Stimulated activated CD8-positive, alpha-beta memory T cell treated with anti-CD3 and anti-CD28 coated beads, Interleukin-4, amount 100 ng/mL, for 1 hour (primary cell): ENCODE results near the gene DDX49.

Source experiments
- DNase-seq, 2 donors: peaks; one replicate each; pipeline ENCODE4 v3.0.0-alpha.2; 2020; ENCODE audit warnings: low read depth in 2 of 2, low spot score in 1 of 2

Gene DDX49

GRCh38 chr19:18919086-18919899, at the start of gene DDX49, which contains the start of gene COPE:
DDX49 (plus strand) TSS chr19:18919715; CDS start chr19:18919742, 27 bp downstream.
COPE (minus strand) TSS chr19:18919387; CDS start chr19:18919348, 39 bp downstream.
- peak; percentile 96 to 98 for DNase-seq

GRCh38 chr19:18869781-18870530, 49.6 kb upstream of the DDX49 start:
- no peak for DNase-seq

- no peak for DNase-seq
Observed at GRCh38 chr19:18870531-18871172, 48.9 kb upstream of the DDX49 start.

GRCh38 chr19:18871543-18871942, 48.0 kb upstream of the DDX49 start:
- DNase-seq: no peak

- DNase-seq: no peak
Observed at GRCh38 chr19:18875726-18876125, 43.8 kb upstream of the DDX49 start.

- no peak for DNase-seq
Observed at GRCh38 chr19:18876865-18877264, 42.6 kb upstream of the DDX49 start.

- no peak for DNase-seq
Observed at GRCh38 chr19:18878058-18878797, 41.3 kb upstream of the DDX49 start.

GRCh38 chr19:18878858-18879578, 40.5 kb upstream of the DDX49 start:
- DNase-seq: no peak

GRCh38 chr19:18879579-18880373, 39.7 kb upstream of the DDX49 start:
- no peak for DNase-seq

- DNase-seq: no peak
Observed at GRCh38 chr19:18881491-18881890, 38.0 kb upstream of the DDX49 start.

- DNase-seq: no peak
Observed at GRCh38 chr19:18883526-18884304, 35.8 kb upstream of the DDX49 start.

GRCh38 chr19:18886972-18887371, 32.5 kb upstream of the DDX49 start:
- DNase-seq: no peak

GRCh38 chr19:18889949-18890745, 29.4 kb upstream of the DDX49 start:
- no peak for DNase-seq

GRCh38 chr19:18893587-18894253, 25.8 kb upstream of the DDX49 start:
- no peak for DNase-seq

- DNase-seq: no peak
Observed at GRCh38 chr19:18894254-18895037, 25.1 kb upstream of the DDX49 start.

GRCh38 chr19:18895038-18895823, 24.3 kb upstream of the DDX49 start:
- DNase-seq: no peak
